Type B pancreatic cell (in vitro differentiated cells): ENCODE data around the gene PACS2. TPM values are rescaled to one million over a fixed set of nuclear protein-coding genes. Genes with fewer than 3 reads are reported as not detected.

ENCODE experiments used
- DNase-seq: peaks from one replicate; pipeline ENCODE4 v3.0.0; 2021; ENCODE audit warnings: mixed read lengths; ENCODE audit not compliant: unreplicated experiment; ENCODE audit errors: extremely low spot score
- H3K27ac Mint-ChIP-seq: 2 replicates; pipeline ENCODE4 v1.8.0; 2021; ENCODE audit warnings: mild to moderate bottlenecking, mixed read lengths
- H3K27me3 Mint-ChIP-seq: 2 replicates; pipeline ENCODE4 v1.8.0; 2021; ENCODE audit warnings: mixed read lengths
- H3K36me3 Mint-ChIP-seq: 2 replicates; pipeline ENCODE4 v1.8.0; 2021; ENCODE audit warnings: mixed read lengths
- H3K4me1 Mint-ChIP-seq: one replicate; pipeline ENCODE4 v1.8.0; 2021; ENCODE audit warnings: mixed read lengths; ENCODE audit not compliant: unreplicated experiment
- H3K4me3 Mint-ChIP-seq: 2 replicates; pipeline ENCODE4 v1.8.0; 2021; ENCODE audit warnings: mild to moderate bottlenecking, mixed read lengths
- H3K9me3 Mint-ChIP-seq: 2 replicates; pipeline ENCODE4 v1.8.0; 2021; ENCODE audit warnings: mixed read lengths
- CTCF ChIP-seq: fragments of 200-600 bp; sonication (generic); conservative IDR thresholded peaks from 2 replicates; pipeline ENCODE4 v1.5.0; 2021; ENCODE audit warnings: antibody characterized with exemption, mild to moderate bottlenecking
- total RNA-seq: library from RNA; stranded (reverse); gene quantifications from 2 replicates; pipeline ENCODE4 v1.2.1, GENCODE V29; 2021; ENCODE audit warnings: low replicate concordance

The PACS2 gene
- total RNA-seq, 1 donor from 2014 or later: 101 TPM

- peaks cover 8% of the 10 kb centered on the region for H3K4me1 Mint-ChIP-seq
- no peak for TF ChIP-seq CTCF
- H3K36me3 Mint-ChIP-seq: peaks cover 5% of the 10 kb centered on the region
- H3K9me3 Mint-ChIP-seq: no peaks in the 10 kb centered on the region
- no peak overlapping the region for H3K27ac Mint-ChIP-seq
- DNase-seq: no peak
- H3K4me3 Mint-ChIP-seq: no peak overlapping the region
- no peaks in the 10 kb centered on the region for H3K27me3 Mint-ChIP-seq
These were observed 22.1 kb downstream of the PACS2 start for GRCh38 chr14:105336477-105337287.

- Mint-ChIP-seq H3K4me3 (no peak overlapping the region), H3K9me3 (no peaks in the 10 kb centered on the region), H3K36me3 (peaks cover 5% of the 10 kb centered on the region), H3K27me3 (no peaks in the 10 kb centered on the region), H3K4me1 (peaks cover 4% of the 10 kb centered on the region), H3K27ac (no peak overlapping the region)
- TF ChIP-seq CTCF: no peak
- DNase-seq: no peak
These were observed 22.9 kb downstream of the PACS2 start for GRCh38 chr14:105337433-105337832.

GRCh38 chr14:105337966-105338741 lies 23.6 kb downstream of the PACS2 start:
- DNase-seq: no peak
- no peaks in the 10 kb centered on the region for H3K27me3 Mint-ChIP-seq
- no peak overlapping the region for H3K4me3 Mint-ChIP-seq
- no peak overlapping the region for H3K27ac Mint-ChIP-seq
- H3K4me1 Mint-ChIP-seq: peaks cover 7% of the 10 kb centered on the region
- H3K9me3 Mint-ChIP-seq: no peaks in the 10 kb centered on the region
- H3K36me3 Mint-ChIP-seq: peaks cover 5% of the 10 kb centered on the region
- no peak for TF ChIP-seq CTCF

DNA sequence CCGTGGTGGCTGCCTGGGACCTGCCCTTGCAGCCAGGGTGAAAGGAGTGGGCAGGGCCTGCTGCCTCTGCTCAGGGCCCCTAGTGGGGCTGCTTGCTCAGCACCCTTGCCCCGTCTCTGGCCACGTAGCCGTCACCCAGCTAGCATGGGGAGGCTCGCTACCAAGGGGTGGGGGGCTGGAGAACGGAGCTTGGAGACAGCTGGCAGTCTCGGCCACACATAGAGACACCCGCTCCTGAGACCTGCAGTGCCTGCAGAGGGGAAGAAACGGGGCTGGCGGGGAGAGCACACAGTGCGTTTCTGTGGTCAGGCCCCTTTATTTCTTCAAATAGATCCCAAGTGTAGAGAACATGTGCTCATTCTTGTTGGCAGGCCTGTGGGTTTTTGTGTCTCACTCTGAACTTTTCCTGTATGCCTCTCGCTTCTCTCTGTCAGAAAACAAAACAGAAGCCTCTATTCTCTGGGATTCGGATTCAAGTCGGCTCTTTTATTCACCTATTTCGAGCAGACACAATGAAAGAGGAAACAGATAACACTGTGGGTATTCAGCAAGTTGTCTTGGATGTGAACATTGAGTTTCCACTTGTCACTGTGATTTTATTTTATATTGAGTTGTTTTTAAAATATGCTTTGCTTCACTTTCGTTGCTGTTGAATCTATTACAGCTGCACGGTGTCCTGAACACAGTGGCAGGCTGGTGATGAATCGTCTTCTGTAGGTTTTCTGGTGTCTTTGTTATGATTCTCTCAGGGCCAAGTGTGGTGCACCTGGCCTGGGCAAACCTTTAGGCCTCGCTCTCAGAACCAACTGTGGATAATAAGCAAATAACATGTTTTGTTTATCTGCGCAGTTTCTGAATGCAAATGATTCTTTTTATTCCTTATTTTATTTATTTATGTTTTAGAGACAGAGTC lies 26.5 kb downstream of the PACS2 start:
- TF ChIP-seq CTCF: no peak
- Mint-ChIP-seq H3K4me3 (no peak overlapping the region), H3K4me1 (peaks cover 8% of the 10 kb centered on the region), H3K36me3 (peaks cover 10% of the 10 kb centered on the region), H3K27ac (no peak overlapping the region), H3K27me3 (no peaks in the 10 kb centered on the region), H3K9me3 (peaks cover 5% of the 10 kb centered on the region)
- DNase-seq: no peak

DNA sequence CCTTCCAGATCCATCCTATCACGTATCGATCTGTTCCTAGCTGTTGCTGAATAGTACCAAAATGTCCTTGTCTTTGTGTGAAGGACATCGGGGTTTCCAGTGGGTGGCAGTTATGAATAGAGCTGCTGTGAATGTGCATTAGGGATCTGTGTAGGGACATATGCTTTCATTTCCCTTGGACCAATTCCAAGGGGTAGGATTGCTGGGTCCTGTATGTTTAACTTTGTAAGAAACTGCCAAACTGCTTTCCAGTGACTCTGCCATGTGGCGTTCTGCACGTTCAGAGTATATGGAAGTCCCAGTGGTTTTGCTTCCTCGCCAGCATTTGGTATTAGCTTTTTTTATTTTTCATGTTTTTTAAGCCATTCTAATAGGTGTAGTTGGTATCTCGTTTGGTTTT lies 28.6 kb downstream of the PACS2 start:
- no peak overlapping the region for H3K27ac Mint-ChIP-seq
- H3K27me3 Mint-ChIP-seq: no peaks in the 10 kb centered on the region
- H3K36me3 Mint-ChIP-seq: peaks cover 5% of the 10 kb centered on the region
- TF ChIP-seq CTCF: no peak
- no peak overlapping the region for H3K4me3 Mint-ChIP-seq
- DNase-seq: no peak
- peaks cover 5% of the 10 kb centered on the region for H3K9me3 Mint-ChIP-seq
- H3K4me1 Mint-ChIP-seq: peaks cover 8% of the 10 kb centered on the region
